ENCODE results near the gene LRCOL1.

The LRCOL1 gene

DNA sequence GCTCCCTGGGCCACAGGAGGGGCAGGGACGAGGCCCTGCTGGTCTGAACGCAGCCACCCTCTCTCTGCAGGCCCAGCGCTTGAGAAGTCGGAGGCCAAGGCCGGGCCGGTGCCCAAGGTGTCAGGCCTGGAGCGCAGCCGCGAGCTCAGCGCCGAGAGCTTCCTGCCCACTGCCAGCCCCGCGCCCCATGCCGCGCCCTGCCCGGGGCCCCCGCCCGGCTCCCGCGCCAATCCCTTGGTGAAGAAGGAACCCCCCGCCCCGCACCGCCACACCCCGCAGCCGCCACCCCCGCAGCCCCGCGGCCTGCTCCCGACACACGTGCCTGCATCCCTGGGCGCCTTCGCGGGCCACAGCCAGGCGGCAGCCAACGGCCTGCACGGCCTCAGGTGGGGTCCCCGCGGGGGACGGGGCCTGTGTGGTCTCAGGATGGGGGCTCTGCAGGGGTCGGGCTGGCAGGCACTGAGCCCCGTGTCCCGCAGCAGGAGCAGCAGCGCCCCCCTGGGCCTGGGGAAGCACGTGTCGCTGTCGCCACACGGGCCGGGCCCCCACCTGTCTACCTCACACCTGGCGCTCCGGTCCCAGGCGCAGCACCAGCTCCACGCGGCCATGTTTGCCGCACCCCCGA, 40.4 kb downstream of the LRCOL1 start:
- POLR2A ChIA-PET: no interaction called here

DNA sequence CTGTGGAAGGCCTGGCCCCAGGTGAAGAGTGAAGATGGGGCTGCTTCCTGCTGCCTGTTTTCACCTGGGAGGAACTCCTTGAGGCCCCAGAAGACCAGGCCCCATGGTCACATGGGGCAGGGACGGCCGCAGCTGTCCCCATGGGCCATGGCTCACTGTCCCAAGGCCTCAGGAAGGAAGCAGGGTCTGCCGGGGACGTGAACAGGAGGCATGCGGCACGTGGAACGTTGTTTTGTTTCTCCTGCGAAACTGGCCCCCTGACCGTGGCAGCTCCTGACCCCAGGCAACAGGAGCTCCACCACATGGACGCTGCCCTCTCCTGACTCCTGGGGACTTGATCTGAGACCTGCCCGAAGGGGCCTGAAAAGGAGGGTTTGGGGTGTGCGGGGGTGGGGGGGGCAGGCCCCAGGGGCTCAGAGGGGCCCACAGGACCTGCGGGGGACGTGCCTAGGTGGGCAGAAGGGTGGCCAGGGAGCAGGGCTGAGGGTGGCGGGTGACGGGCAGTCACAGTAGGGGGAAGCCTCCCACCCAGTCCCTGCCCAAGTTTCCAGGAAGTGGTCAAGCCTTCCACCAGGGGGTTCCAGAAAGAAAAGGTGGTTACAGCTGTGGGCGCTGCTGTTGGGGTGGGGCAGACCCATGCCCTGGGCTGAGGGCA, 41.4 kb downstream of the LRCOL1 start:
- TF ChIP-seq, protein P1, sequence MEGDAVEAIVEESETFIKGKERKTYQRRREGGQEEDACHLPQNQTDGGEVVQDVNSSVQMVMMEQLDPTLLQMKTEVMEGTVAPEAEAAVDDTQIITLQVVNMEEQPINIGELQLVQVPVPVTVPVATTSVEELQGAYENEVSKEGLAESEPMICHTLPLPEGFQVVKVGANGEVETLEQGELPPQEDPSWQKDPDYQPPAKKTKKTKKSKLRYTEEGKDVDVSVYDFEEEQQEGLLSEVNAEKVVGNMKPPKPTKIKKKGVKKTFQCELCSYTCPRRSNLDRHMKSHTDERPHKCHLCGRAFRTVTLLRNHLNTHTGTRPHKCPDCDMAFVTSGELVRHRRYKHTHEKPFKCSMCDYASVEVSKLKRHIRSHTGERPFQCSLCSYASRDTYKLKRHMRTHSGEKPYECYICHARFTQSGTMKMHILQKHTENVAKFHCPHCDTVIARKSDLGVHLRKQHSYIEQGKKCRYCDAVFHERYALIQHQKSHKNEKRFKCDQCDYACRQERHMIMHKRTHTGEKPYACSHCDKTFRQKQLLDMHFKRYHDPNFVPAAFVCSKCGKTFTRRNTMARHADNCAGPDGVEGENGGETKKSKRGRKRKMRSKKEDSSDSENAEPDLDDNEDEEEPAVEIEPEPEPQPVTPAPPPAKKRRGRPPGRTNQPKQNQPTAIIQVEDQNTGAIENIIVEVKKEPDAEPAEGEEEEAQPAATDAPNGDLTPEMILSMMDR (IDR thresholded peaks at IDR 0.05; ENCODE audit: insufficient read depth, low read length, missing control alignments): no peak
- no peak for DNase-seq (ENCODE audit: low read depth, low spot score)
- H3K4me3 ChIP-seq (ENCODE audit: low read depth, low read length): no peak overlapping the region
- ChIA-PET CTCF (interaction anchor here (0.9 to 1.2 kb wide), 2 partner anchors 9 to 11 kb away, joined by 3 read pairs; no protein-coding TSS in a partner anchor), POLR2A (no interaction called here)

More for the DNA sequence above, 40.4 kb downstream of the LRCOL1 start:
- no peak overlapping the region for H3K4me3 ChIP-seq (ENCODE audit: low read depth, low read length)
- no peak for DNase-seq (ENCODE audit: low read depth, low spot score)
- CTCF ChIA-PET: interaction anchor here (0.9 kb wide), 1 partner anchor 10 kb away, joined by 3 read pairs; no protein-coding TSS in a partner anchor
- TF ChIP-seq, protein P1 (IDR thresholded peaks at IDR 0.05; ENCODE audit: insufficient read depth, low read length, missing control alignments): no peak

DNA sequence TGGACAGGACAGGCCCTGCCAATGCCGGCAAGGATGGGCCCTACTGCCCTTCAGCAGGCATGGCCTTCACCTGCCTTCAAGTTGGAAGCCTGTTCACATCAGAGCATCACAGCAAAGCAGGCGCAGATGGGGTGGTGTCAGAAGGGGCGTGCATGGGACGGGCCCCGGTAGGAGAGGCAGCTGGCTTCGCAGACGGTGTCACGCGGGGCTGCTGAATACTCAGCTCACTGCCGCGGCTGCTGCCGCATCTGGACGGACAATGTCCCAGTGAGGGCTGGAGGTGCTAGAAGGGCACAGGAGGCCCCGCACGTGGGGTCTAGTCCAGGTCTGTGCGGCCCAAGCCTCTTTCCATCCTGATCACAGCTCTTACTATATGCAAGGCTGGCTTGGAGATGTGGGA, 42.1 kb downstream of the LRCOL1 start:
- DNase-seq (ENCODE audit: low read depth, low spot score): no peak
- TF ChIP-seq, protein P1 (IDR thresholded peaks at IDR 0.05; ENCODE audit: insufficient read depth, low read length, missing control alignments): no peak
- no peak overlapping the region for H3K4me3 ChIP-seq (ENCODE audit: low read depth, low read length)
- POLR2A ChIA-PET: no interaction called here
- CTCF ChIA-PET: interaction anchor here (1.2 to 1.3 kb wide), 2 partner anchors 11 to 153 kb away, joined by 3 to 4 read pairs; no protein-coding TSS in a partner anchor

DNA sequence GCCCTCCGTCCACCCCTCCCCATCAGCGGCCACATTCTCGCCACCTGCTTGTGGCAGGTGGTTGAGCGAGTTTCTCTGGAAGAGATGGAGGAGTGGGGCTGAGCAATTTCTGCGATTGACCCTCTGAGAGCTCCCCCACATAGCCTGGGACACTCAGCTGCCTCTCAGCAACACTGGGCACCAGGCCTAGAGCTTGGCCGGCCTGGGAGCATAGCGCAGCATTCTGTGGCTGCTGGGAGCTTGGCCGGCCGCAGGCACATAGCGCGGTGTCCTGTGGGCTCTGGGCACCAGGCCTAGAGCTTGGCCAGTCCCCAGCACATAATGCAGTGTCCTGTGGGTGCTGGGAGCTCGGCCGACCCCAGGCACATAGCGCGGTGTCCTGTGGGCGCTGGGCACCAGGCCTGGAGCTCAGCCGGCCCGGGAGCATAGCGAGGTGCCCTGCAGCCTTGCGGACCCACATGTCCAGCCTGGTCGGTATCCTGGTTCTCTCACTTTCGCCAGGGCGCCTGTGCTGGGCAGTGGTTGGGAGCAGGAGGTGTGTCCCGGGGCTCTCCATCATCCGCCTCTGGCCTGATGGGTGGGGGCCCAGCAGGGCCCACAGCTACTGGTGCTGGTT, 43.8 kb downstream of the LRCOL1 start:
- CTCF ChIA-PET: interaction anchor here (1.1 to 1.2 kb wide), 2 partner anchors 33 to 153 kb away, joined by 3 read pairs; no protein-coding TSS in a partner anchor
- H3K4me3 ChIP-seq (ENCODE audit: low read depth, low read length): no peak overlapping the region
- POLR2A ChIA-PET: no interaction called here
- DNase-seq (ENCODE audit: low read depth, low spot score): no peak
- TF ChIP-seq, protein P1 (IDR thresholded peaks at IDR 0.05; ENCODE audit: insufficient read depth, low read length, missing control alignments): no peak

DNA sequence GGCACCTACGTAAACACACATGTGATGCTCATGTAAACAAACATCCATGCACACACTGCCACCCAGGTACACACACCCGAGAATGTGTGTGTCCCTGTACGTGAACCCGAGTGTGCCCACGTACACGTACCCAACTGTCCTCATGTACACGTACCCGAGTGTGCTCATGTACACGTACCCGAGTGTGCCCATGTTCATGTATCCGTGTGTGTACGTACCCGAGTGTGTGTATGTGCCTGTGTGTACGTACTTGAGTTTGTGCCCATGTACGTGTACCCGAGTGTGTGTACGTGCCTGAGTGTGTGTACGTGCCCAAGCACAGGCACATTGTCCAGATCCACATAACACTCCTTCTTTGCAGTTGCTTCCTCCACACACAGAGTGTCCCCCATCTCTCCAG, 45.0 kb downstream of the LRCOL1 start:
- no peak for DNase-seq (ENCODE audit: low read depth, low spot score)
- POLR2A ChIA-PET: no interaction called here
- CTCF ChIA-PET: no interaction called here
- TF ChIP-seq, protein P1 (IDR thresholded peaks at IDR 0.05; ENCODE audit: insufficient read depth, low read length, missing control alignments): no peak
- H3K4me3 ChIP-seq (ENCODE audit: low read depth, low read length): no peak overlapping the region

DNA sequence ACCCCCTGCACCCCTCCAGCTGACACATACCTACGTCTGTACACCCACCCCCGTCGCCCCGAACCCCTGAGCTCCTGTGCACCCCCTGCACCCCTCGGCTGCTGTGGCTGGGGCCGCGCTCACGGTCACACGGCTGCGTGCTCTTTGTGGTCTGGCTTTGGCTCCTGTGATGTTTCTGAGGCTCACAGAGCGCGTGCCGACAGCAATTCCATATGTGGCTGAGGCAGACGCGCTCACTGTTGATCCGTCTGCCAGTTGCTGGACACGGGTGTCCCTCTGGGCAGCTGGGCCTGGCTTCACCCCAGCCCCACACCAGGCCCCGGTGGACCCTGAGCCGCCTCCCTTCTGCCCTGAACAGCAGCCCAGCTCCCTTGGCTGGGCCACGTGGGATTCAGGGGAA, 46.5 kb downstream of the LRCOL1 start:
- H3K4me3 ChIP-seq (ENCODE audit: low read depth, low read length): no peak overlapping the region
- ChIA-PET POLR2A (no interaction called here), CTCF (interaction anchor here (1.0 to 4.5 kb wide), 4 partner anchors 9 to 149 kb away, joined by 3 to 37 read pairs (median 4); no protein-coding TSS in a partner anchor)
- DNase-seq (ENCODE audit: low read depth, low spot score): no peak
- TF ChIP-seq, protein P1 (IDR thresholded peaks at IDR 0.05; ENCODE audit: insufficient read depth, low read length, missing control alignments): no peak

All from AG04449 (cell line).